Motor neuron (in vitro differentiated cells): ENCODE results near the gene RIPPLY1. TPM values are rescaled to one million over a fixed set of nuclear protein-coding genes. Genes with fewer than 3 reads are reported as not detected.
"Not testable (repeated sequence)": the region's sequence is repeated elsewhere in the genome, so short reads cannot be mapped to it uniquely, and the experiment has no call there.

ENCODE experiments used
- ATAC-seq, 8 experiments: fragments of 200-7000 bp; cut with Tn5 transposase; replicated peaks in 6 of 8; 2 replicates each; pipeline ENCODE4 v1.8.0; 2021; ENCODE audit warnings: mild to moderate bottlenecking in 8 of 8, moderate library complexity in 8 of 8
- H3K27ac ChIP-seq, 2 donors: fragments of 250-450 bp; sonication (Bioruptor Pico); 2 replicates each; pipeline ENCODE4 v1.9.0; 2021; ENCODE audit warnings: antibody characterized with exemption in 2 of 2, mild to moderate bottlenecking in 2 of 2, moderate library complexity in 1 of 2
- H3K4me1 ChIP-seq, 2 donors: fragments of 250-450 bp; sonication (Bioruptor Pico); replicated peaks in 1 of 2; 2 replicates each; pipeline ENCODE4 v1.6.1; 2021; ENCODE audit warnings: antibody characterized with exemption in 2 of 2, mild to moderate bottlenecking in 2 of 2, moderate library complexity in 1 of 2
- H3K4me3 ChIP-seq, 5 donors: fragments of 250-450 bp; sonication (Bioruptor Pico); 2 replicates each; pipeline ENCODE4 v1.9.0; 2021; ENCODE audit warnings: antibody characterized with exemption in 5 of 5, mild to moderate bottlenecking in 5 of 5, moderate library complexity in 4 of 5
- WGBS, 10 experiments: fragments of 450-650 bp; shearing (Covaris generic); methylation state at CpG; one replicate each; pipeline ENCODE4 v1.0.0; 2022; 5-methylcytosine and 5-hydroxymethylcytosine counted together
- in situ Hi-C, 9 experiments: fragments of 400-800 bp; cut with MboI; loops; one replicate each; pipeline ENCODE4 v1.15.0; 2021; ENCODE audit warnings: low sequenced_read_pairs in 9 of 9, low pct_unique_long_range_greater_than_20kb in 2 of 9; ENCODE audit not compliant: unreplicated experiment in 9 of 9
- total RNA-seq, 8 experiments: library from RNA; unstranded; fragments of 300-600 nt; gene quantifications; 2 replicates each; pipeline versions ENCODE4 v1.2.3 to v1.2.4, GENCODE V29; 2022

Gene RIPPLY1
- total RNA-seq, 8 experiments from 2014 or later: 0.16 to 0.33 TPM; not detected in 6

DNA sequence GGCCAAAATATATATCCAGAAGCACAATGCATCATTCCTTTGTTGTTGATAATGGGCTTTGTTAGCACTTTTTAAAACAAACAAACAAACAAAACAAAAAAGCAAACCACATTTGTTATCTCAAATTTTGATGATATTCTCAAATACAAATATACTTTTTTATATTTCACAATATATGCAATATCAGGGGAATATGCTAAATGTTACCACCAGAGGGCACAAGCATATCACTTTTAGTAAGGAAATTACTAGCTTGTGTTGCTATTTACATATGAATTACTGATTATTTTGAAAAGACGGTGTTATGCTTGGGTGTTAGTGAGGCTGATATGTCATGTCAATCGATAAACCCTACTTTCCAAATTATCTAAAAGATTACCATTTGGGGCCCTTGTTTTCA lies 29.1 kb downstream of the RIPPLY1 start:
- H3K4me3 ChIP-seq: no peak overlapping the region
- in situ Hi-C loops: no loop called here
- H3K4me1 ChIP-seq: no peaks in the 10 kb centered on the region
- no peak overlapping the region for H3K27ac ChIP-seq
- no peak for ATAC-seq
- 8 to 100% (median 40%) methylated on average over 1 to 2 of the region's 2 CpGs; no CpG with 5 or more reads in 6 of the 10 experiments for WGBS, 10 experiments

DNA sequence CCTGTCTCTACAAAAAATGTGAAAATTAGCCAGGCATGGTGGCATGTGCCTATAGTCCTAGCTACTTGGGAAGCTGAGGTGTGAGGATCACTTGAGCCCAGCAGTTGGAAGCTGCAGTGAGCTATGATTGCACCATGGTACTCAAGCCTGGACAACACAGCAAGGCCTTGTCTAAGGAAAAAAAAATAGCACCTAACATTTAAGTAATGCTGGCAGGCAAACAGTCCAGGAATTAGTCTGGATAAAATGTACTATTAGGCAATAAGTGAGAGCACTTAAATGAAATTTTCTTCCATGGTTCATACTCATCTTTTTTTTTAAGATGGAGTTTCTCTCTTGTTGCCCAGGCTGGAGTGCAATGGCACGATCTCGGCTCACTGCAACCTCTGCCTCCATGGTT lies 30.3 kb downstream of the RIPPLY1 start:
- in situ Hi-C loops, H3K27ac ChIP-seq, H3K4me1 ChIP-seq, H3K4me3 ChIP-seq, ATAC-seq: not testable (repeated sequence)
- WGBS, 10 experiments: 100% methylated on average over 2 of the region's 2 CpGs; no CpG with 5 or more reads in 9 of the 10 experiments

GRCh38 chrX:106863697-106864096 lies 39.4 kb downstream of the RIPPLY1 start:
- no peak overlapping the region for H3K4me3 ChIP-seq
- ATAC-seq: no peak
- H3K4me1 ChIP-seq: no peaks in the 10 kb centered on the region
- no peak overlapping the region for H3K27ac ChIP-seq
- in situ Hi-C loops: no loop called here
- WGBS, 10 experiments: 60% methylated on average over 7 of the region's 9 CpGs; no CpG with 5 or more reads in 9 of the 10 experiments

DNA sequence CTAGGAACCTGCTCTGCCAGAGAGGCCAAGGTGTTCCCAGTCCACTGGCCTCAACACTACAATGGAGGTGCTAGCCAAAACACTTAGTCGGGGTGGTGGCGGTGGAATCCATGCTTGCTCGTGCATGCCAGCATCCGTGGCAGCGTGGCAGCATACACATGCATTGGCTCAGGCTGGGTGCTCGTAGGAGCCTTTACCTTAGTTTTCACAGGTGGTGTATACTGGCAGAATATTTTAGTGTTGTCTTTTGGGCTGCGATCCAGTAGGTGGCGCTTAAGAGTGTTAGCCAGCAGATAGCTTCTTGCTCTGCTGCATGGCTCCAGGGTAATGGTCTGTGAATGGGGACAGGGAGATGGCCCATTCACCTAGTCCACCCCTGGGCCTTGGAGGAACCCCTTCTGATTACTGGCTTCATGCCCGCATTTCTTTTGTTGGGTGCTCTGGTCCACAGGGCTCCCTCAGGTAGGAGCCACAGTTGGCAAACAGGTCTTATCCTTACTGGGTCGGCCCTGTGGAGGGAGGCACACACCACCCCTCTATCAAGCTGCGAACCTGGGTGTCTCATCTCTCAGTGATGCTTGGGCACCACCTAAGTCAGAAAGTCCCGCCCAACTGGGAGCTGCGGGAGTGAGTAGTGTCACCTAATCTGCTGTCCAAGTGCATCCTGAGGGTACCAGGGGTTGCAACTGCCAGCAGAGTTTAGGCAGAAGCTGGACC lies 40.0 kb downstream of the RIPPLY1 start:
- Histone ChIP-seq H3K27ac (no peak overlapping the region), H3K4me3 (no peak overlapping the region), H3K4me1 (no peaks in the 10 kb centered on the region)
- 49 to 60% methylated on average over 1 to 7 of the region's 13 CpGs; no CpG with 5 or more reads in 8 of the 10 experiments for WGBS, 10 experiments
- in situ Hi-C loops: no loop called here
- ATAC-seq: peak in 2 of 8 experiments; percentile 18 to 53

Other genes starting within 250 kb of the RIPPLY1 start
- gene RNF128, start 176.6 kb downstream of the RIPPLY1 start, total RNA-seq: 1 to 10 TPM in 3 of 8 experiments, under 1 TPM in 5; 0.25 to 9.5 (median 0.62) TPM
- gene TBC1D8B, start 100.7 kb downstream of the RIPPLY1 start, total RNA-seq: 10 to 100 TPM in 1 of 8 experiments, 1 to 10 TPM in 3, under 1 TPM in 4; 0.60 to 12.3 (median 1.9) TPM
- under 1 TPM in 7 of 8 experiments, not detected in 1; 0.08 to 1.00 (median 0.27) TPM for gene CLDN2, start 17.1 kb upstream of the RIPPLY1 start, total RNA-seq
- 10 to 100 TPM in 1 of 8 experiments, 1 to 10 TPM in 7; 4.2 to 16.3 (median 4.9) TPM for gene MORC4, start 96.9 kb upstream of the RIPPLY1 start, total RNA-seq
- gene RBM41, start 215.5 kb upstream of the RIPPLY1 start, total RNA-seq: 10 to 100 TPM; 12.5 to 20.2 (median 14.2) TPM